Measurements from ENCODE around the gene FBXL7. TPM values are rescaled to one million over a fixed set of nuclear protein-coding genes. Genes with fewer than 3 reads are reported as not detected.

Gene FBXL7
- total and polyA plus RNA-seq, 10 donors = 1.1 to 12.9 (median 8.3) TPM

DNA sequence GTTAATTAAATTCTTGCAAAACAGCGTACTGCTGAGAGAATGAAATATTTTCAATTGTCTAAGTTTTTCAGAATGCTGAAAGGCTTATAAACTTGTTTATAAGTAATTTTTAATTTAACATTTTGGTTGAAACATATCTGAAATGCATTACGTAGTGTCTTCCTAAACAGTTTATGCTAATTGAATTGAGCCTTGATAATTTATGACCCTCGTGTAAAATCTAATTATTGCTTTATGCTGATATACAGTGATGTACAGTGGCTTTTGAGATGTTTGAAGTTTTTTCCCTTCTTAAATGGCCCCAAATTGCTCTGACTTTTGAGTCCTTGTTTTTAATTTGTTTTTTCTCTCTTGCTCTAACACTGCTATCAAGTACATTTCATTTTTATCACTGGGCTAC, 262.7 kb downstream of the FBXL7 start:
- Histone ChIP-seq H3K4me3 (no peak overlapping the region), H3K27ac (no peak overlapping the region), H3K27me3 (replicated peaks in 1 of 7) (no peaks in the 10 kb centered on the region), H3K36me3 (no peaks in the 10 kb centered on the region), H3K4me1 (no peaks in the 10 kb centered on the region), H3K9me3 (peaks cover 0 to 3% (median 0%) of the 10 kb centered on the region in 8 donors)
- 87 to 92% (median 91%) methylated on average over 3 of the region's 3 CpGs for WGBS, 5 donors
- TF ChIP-seq, protein P1, sequence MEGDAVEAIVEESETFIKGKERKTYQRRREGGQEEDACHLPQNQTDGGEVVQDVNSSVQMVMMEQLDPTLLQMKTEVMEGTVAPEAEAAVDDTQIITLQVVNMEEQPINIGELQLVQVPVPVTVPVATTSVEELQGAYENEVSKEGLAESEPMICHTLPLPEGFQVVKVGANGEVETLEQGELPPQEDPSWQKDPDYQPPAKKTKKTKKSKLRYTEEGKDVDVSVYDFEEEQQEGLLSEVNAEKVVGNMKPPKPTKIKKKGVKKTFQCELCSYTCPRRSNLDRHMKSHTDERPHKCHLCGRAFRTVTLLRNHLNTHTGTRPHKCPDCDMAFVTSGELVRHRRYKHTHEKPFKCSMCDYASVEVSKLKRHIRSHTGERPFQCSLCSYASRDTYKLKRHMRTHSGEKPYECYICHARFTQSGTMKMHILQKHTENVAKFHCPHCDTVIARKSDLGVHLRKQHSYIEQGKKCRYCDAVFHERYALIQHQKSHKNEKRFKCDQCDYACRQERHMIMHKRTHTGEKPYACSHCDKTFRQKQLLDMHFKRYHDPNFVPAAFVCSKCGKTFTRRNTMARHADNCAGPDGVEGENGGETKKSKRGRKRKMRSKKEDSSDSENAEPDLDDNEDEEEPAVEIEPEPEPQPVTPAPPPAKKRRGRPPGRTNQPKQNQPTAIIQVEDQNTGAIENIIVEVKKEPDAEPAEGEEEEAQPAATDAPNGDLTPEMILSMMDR (IDR thresholded peaks at IDR 0.05 in 8 of 11, conservative IDR thresholded peaks at IDR 0.05 in 3 of 11) = no peak
- TF ChIP-seq POLR2A (IDR thresholded peaks at IDR 0.05) (no peak), POLR2AphosphoS5 (IDR thresholded peaks at IDR 0.05) (no peak)
- intact Hi-C loops (cut with DNase I; ENCODE audit: low total_unique reads) = no loop called here
- no peak for DNase-seq

DNA sequence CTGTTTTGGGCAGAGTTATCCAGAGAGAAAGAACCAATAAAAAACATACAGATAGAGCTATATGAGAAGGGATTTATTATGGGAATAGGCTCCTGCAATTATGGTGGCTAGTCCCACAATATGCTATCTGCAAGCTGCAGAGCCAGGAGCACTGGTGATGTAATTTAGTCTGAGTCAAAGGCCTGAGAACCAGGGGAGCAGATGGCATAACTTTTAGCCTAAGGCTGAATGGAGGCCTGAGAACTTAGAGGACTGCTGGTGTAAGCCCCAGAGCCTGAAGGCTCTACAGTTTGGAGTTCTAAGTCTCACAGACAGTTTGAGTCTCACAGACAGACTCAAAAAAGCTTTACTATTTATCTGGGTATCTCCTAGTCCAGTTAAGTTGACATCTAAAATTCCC, 263.8 kb downstream of the FBXL7 start:
- DNase-seq = no peak
- H3K9me3 ChIP-seq = peaks cover 0 to 3% (median 0%) of the 10 kb centered on the region in 8 donors
- no peaks in the 10 kb centered on the region for H3K4me1 ChIP-seq
- H3K4me3 ChIP-seq = no peak overlapping the region
- TF ChIP-seq, protein P1 (IDR thresholded peaks at IDR 0.05 in 8 of 11, conservative IDR thresholded peaks at IDR 0.05 in 3 of 11) = no peak
- TF ChIP-seq POLR2AphosphoS5 (IDR thresholded peaks at IDR 0.05) (no peak), POLR2A (IDR thresholded peaks at IDR 0.05) (no peak)
- intact Hi-C loops (cut with DNase I; ENCODE audit: low total_unique reads) = no loop called here
- H3K27me3 ChIP-seq (replicated peaks in 1 of 7) = no peaks in the 10 kb centered on the region
- no peaks in the 10 kb centered on the region for H3K36me3 ChIP-seq
- H3K27ac ChIP-seq = no peak overlapping the region

DNA sequence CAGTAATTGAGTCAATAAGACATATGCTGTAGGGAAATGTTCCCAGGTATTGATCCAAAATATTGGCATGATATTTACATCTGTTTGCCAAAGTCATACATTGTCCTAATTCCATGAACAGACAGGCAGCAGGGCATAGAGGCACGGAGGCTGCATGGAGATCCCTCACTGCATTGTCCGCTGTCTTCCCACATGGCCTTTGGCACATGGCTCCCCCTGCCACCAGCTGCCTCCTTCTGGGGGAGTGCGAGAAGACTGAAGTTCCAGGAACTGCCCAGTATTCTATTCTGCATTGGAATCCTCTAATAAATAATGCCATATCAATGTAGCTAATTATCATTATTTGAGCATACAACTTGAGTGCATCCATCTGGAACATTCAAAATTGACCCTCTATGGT, 269.0 kb downstream of the FBXL7 start:
- Histone ChIP-seq H3K9me3 (peaks cover 0 to 13% (median 0%) of the 10 kb centered on the region in 8 donors), H3K36me3 (no peaks in the 10 kb centered on the region), H3K27ac (no peak overlapping the region), H3K4me3 (no peak overlapping the region), H3K4me1 (no peaks in the 10 kb centered on the region), H3K27me3 (replicated peaks in 1 of 7) (no peaks in the 10 kb centered on the region)
- TF ChIP-seq POLR2AphosphoS5 (IDR thresholded peaks at IDR 0.05) = no peak
- TF ChIP-seq, protein P1 (IDR thresholded peaks at IDR 0.05 in 8 of 11, conservative IDR thresholded peaks at IDR 0.05 in 3 of 11) = no peak
- no peak for TF ChIP-seq POLR2A (IDR thresholded peaks at IDR 0.05)
- intact Hi-C loops (cut with DNase I; ENCODE audit: low total_unique reads) = no loop called here
- 83 to 98% (median 89%) methylated on average over 3 of the region's 3 CpGs for WGBS, 5 donors
- no peak for DNase-seq

DNA sequence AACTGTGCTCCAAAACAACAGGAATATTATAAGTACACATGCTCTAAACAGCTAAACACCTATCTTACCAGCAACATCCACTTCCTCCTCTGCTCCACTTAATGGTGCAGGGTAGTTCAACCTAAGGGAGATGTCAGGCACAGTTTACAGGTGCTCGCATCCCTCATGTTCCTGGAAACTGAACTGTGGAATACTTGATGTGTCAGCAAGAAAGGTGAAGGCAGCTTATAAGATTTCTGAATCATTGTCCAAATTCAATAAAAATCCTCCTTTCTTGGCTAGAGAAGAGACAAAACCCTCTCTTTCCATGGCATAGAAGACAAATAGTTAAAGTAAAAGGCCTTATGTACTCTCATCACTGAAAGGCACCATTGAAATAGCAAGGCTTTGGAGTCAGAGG, 272.2 kb downstream of the FBXL7 start:
- H3K4me3 ChIP-seq = no peak overlapping the region

More for the DNA sequence above, 272.2 kb downstream of the FBXL7 start:
- no peaks in the 10 kb centered on the region for H3K27me3 ChIP-seq (replicated peaks in 1 of 7)
- 86 to 93% (median 87%) methylated on average over 1 of the region's 1 CpG for WGBS, 5 donors
- intact Hi-C loops (cut with DNase I; ENCODE audit: low total_unique reads) = no loop called here
- H3K9me3 ChIP-seq = peaks cover 0 to 13% (median 0%) of the 10 kb centered on the region in 8 donors
- no peak overlapping the region for H3K27ac ChIP-seq
- TF ChIP-seq, protein P1 (IDR thresholded peaks at IDR 0.05 in 8 of 11, conservative IDR thresholded peaks at IDR 0.05 in 3 of 11) = no peak
- no peak for TF ChIP-seq POLR2A (IDR thresholded peaks at IDR 0.05)
- no peak for TF ChIP-seq POLR2AphosphoS5 (IDR thresholded peaks at IDR 0.05)
- H3K36me3 ChIP-seq = no peaks in the 10 kb centered on the region
- DNase-seq = no peak
- H3K4me1 ChIP-seq = no peaks in the 10 kb centered on the region

Measured in spleen (tissue), 11 donors.